Measurements from ENCODE around the gene CDSN.

DNA sequence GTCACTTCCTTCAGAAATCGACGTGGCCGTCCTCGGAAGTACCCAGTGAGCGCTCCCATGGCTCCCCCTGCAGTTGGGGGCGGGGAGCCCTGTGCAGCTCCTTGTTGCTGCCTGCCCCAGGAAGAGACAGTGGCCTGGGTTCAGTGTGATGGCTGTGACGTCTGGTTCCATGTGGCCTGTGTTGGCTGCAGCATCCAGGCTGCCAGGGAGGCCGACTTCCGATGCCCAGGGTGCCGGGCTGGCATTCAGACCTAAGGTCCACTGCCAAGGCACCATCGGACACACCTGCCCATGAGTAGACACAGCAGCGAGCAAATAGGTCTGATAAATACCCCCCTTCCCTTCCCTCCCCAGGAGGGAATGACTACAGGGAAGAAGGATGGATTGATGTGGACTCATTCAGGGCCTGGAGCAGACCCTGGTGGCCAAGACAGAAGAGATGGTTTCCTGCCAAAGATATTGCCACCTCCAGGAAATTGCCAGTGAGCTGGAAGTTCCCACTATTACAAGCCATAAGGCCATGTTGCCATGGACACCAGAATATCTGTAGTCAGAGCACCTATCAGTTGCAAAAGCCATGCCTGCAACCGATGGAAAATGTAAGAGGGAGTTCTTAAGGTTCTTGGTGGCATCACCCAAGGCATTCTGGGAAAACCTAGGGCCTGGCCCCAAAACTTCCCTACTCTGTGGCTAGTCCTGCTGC is 42.4 kb upstream of the CDSN start:
- no peak for TF ChIP-seq POLR2A (IDR thresholded peaks at IDR 0.05)
- TF ChIP-seq, protein P1, sequence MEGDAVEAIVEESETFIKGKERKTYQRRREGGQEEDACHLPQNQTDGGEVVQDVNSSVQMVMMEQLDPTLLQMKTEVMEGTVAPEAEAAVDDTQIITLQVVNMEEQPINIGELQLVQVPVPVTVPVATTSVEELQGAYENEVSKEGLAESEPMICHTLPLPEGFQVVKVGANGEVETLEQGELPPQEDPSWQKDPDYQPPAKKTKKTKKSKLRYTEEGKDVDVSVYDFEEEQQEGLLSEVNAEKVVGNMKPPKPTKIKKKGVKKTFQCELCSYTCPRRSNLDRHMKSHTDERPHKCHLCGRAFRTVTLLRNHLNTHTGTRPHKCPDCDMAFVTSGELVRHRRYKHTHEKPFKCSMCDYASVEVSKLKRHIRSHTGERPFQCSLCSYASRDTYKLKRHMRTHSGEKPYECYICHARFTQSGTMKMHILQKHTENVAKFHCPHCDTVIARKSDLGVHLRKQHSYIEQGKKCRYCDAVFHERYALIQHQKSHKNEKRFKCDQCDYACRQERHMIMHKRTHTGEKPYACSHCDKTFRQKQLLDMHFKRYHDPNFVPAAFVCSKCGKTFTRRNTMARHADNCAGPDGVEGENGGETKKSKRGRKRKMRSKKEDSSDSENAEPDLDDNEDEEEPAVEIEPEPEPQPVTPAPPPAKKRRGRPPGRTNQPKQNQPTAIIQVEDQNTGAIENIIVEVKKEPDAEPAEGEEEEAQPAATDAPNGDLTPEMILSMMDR (IDR thresholded peaks at IDR 0.05) = no peak

Data from thyroid gland (tissue), 4 donors.